ENCODE measurements around the gene HNRNPAB.

The HNRNPAB gene

DNA sequence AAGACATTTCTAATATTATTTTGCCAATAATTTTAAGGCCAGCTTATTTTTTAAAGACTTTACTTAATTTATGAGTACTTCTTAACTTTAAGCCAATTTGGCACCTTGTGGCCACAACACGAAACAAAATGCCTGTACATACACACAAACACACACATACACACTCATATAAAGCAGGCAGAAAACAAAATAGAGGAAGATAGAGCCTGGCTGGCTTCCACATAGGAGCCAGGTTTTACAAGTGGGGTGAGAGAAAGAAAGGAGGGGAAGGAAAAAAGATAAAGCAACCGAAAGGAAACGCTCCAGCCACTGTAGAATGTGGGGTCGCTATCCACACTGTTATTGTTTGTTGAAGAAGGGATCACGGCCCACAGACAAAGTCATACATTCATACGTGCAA, 27.5 kb upstream of the HNRNPAB start:
- TF ChIP-seq NFIC (IDR thresholded peaks at IDR 0.05) = no peak
- TF ChIP-seq TAF1 (IDR thresholded peaks at IDR 0.05; ENCODE audit: low read depth) = no peak
- TF ChIP-seq EP300 (IDR thresholded peaks at IDR 0.05; ENCODE audit: borderline replicate concordance) = no peak
- TF ChIP-seq CEBPB (IDR thresholded peaks at IDR 0.05) = no peak
- no peak for TF ChIP-seq RAD21 (IDR thresholded peaks at IDR 0.05; ENCODE audit: low read depth)

DNA sequence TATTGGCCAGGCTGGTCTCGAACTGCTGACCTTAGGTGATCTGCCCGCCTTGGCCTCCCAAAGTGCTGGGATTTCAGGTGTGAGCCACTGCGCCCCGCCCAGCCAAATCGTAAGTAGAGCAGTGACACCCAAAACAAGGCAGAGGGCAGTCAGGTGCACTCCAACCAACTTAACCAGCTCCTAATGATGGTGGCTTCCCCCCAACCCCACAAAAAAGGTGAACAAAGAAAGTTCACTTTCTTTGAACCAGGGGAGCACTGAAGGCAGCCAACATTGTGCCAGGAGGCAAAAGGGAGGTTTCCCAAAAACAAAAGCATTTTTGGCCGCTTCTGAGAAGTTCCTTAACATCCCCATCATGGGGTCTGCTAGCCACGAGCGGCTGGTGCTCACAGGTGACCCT, 26.8 kb upstream of the HNRNPAB start:
- no peak for TF ChIP-seq CEBPB (IDR thresholded peaks at IDR 0.05)

DNA sequence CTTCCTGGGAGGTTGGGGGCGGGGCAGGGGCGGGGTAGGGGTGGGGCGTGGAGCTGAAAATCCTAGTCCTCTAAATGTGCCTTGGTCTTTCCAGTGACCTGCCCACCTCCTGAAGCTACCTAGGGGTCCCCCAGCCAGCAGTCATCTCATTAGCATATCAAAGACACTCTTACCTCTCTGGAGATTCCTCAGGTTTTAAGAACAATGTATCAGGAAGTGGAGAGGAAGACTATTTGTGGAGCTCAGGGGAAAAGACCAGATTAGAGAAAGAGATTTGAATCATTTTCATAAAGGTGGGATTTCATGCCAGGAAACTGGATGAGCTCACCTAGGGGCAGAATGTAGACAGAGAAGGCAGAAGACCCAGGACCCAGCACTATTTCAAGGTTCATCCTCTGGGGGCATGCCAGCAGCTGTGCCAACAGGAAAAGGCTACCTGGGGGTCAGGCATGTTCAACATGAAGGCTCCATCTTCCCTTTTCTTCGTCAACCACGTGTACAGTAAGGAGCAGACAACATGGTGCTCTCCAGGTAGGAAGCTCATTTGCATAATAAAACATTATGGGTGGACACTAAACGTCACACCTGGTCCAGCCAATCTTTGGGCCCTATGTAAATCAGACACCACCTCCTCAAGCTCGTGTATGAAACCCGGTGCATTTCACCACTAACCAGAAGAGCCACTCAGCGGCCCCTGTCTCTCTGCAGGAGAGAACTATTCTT, 24.0 kb upstream of the HNRNPAB start:
- TF ChIP-seq TAF1 (IDR thresholded peaks at IDR 0.05; ENCODE audit: low read depth) (no peak), NFIC (IDR thresholded peaks at IDR 0.05) (no peak), EP300 (IDR thresholded peaks at IDR 0.05; ENCODE audit: borderline replicate concordance) (no peak), YY1 (IDR thresholded peaks at IDR 0.05; ENCODE audit: low read depth) (0 out of 2 replicates have a peak, but pooled peaks have one; percentile 13), EGR1 (IDR thresholded peaks at IDR 0.05) (no peak), TCF12 (IDR thresholded peaks at IDR 0.05; ENCODE audit: low read depth) (no peak), TEAD4 (IDR thresholded peaks at IDR 0.05) (no peak), FOXM1 (IDR thresholded peaks at IDR 0.05; ENCODE audit: borderline replicate concordance, low read depth) (no peak), CEBPB (IDR thresholded peaks at IDR 0.05) (no peak), ZBTB7A (IDR thresholded peaks at IDR 0.05; ENCODE audit: low read depth) (no peak), CREB1 (IDR thresholded peaks at IDR 0.05; ENCODE audit: low read depth) (no peak), RAD21 (IDR thresholded peaks at IDR 0.05; ENCODE audit: low read depth) (no peak)
- TF ChIP-seq, protein P1, sequence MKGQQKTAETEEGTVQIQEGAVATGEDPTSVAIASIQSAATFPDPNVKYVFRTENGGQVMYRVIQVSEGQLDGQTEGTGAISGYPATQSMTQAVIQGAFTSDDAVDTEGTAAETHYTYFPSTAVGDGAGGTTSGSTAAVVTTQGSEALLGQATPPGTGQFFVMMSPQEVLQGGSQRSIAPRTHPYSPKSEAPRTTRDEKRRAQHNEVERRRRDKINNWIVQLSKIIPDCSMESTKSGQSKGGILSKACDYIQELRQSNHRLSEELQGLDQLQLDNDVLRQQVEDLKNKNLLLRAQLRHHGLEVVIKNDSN (IDR thresholded peaks at IDR 0.05) = no peak
- TF ChIP-seq, protein P2, sequence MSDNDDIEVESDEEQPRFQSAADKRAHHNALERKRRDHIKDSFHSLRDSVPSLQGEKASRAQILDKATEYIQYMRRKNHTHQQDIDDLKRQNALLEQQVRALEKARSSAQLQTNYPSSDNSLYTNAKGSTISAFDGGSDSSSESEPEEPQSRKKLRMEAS (IDR thresholded peaks at IDR 0.05) = peak; percentile 66
- TF ChIP-seq, protein P3, sequence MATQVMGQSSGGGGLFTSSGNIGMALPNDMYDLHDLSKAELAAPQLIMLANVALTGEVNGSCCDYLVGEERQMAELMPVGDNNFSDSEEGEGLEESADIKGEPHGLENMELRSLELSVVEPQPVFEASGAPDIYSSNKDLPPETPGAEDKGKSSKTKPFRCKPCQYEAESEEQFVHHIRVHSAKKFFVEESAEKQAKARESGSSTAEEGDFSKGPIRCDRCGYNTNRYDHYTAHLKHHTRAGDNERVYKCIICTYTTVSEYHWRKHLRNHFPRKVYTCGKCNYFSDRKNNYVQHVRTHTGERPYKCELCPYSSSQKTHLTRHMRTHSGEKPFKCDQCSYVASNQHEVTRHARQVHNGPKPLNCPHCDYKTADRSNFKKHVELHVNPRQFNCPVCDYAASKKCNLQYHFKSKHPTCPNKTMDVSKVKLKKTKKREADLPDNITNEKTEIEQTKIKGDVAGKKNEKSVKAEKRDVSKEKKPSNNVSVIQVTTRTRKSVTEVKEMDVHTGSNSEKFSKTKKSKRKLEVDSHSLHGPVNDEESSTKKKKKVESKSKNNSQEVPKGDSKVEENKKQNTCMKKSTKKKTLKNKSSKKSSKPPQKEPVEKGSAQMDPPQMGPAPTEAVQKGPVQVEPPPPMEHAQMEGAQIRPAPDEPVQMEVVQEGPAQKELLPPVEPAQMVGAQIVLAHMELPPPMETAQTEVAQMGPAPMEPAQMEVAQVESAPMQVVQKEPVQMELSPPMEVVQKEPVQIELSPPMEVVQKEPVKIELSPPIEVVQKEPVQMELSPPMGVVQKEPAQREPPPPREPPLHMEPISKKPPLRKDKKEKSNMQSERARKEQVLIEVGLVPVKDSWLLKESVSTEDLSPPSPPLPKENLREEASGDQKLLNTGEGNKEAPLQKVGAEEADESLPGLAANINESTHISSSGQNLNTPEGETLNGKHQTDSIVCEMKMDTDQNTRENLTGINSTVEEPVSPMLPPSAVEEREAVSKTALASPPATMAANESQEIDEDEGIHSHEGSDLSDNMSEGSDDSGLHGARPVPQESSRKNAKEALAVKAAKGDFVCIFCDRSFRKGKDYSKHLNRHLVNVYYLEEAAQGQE (IDR thresholded peaks at IDR 0.05; ENCODE audit: low read depth) = no peak

DNA sequence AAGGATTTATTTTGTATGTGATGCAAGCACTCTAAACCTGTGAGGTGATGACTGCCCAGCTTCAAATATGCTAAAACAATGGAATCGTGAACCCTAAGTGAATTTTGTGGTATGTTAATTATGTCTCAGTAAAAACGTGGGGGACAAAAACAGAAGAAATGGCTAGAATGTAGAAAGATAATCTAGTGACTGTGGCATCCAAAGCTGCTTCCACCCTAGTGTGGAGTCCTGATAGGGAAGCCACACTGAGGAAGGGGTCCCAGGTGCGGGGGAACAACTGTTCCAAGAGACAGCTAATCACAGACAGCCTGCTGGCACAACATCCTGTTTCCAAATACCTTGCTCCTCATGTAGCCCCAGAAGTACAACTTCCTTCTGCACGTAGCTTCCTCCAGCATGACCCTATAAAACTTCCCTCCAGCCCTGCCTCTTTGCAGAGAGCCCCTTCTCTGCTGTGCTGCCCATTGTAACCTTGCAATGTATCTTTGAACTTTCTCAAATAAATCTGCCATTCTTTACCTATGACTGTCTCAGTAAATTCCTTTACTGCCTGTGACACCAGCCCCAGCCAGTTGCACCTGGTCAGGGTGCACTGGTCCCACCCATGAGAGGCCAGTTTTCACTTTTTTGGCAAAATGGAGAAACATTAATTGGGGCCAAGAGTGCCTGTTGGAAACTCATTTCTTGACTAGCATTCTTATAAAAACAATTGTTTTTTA, 22.0 kb upstream of the HNRNPAB start:
- no peak for TF ChIP-seq EP300 (IDR thresholded peaks at IDR 0.05; ENCODE audit: borderline replicate concordance)
- TF ChIP-seq TCF12 (IDR thresholded peaks at IDR 0.05; ENCODE audit: low read depth) = no peak
- no peak for TF ChIP-seq ZBTB7A (IDR thresholded peaks at IDR 0.05; ENCODE audit: low read depth)
- TF ChIP-seq FOXM1 (IDR thresholded peaks at IDR 0.05; ENCODE audit: borderline replicate concordance, low read depth) = no peak
- TF ChIP-seq CEBPB (IDR thresholded peaks at IDR 0.05) = no peak
- TF ChIP-seq TAF1 (IDR thresholded peaks at IDR 0.05; ENCODE audit: low read depth) = no peak

DNA sequence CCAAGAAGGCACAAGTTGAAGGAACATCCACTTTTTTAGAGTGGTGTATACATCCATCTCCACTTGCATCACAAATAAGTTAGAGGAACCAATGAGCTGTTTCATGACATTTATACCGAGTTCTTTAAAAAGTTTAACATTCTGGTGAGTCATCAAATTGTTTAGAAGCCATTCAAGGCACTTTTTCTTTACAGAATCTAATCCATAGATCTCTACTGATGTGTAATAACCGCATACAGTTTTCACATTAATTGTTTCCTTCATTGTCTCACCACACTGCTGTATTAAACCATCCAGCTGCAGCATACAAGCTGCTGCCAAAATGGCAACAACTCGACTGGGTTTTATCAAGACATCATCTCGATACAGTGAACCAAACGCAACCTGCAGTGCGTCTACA, 17.9 kb upstream of the HNRNPAB start:
- no peak for TF ChIP-seq NFIC (IDR thresholded peaks at IDR 0.05)
- TF ChIP-seq YY1 (IDR thresholded peaks at IDR 0.05; ENCODE audit: low read depth) = no peak
- TF ChIP-seq EGR1 (IDR thresholded peaks at IDR 0.05) = no peak
- TF ChIP-seq, protein P1 (IDR thresholded peaks at IDR 0.05) = no peak
- no peak for TF ChIP-seq TEAD4 (IDR thresholded peaks at IDR 0.05)
- no peak for TF ChIP-seq EP300 (IDR thresholded peaks at IDR 0.05; ENCODE audit: borderline replicate concordance)
- TF ChIP-seq, protein P3 (IDR thresholded peaks at IDR 0.05; ENCODE audit: low read depth) = no peak
- TF ChIP-seq TAF1 (IDR thresholded peaks at IDR 0.05; ENCODE audit: low read depth) = no peak
- TF ChIP-seq TCF12 (IDR thresholded peaks at IDR 0.05; ENCODE audit: low read depth) = no peak
- no peak for TF ChIP-seq FOXM1 (IDR thresholded peaks at IDR 0.05; ENCODE audit: borderline replicate concordance, low read depth)

DNA sequence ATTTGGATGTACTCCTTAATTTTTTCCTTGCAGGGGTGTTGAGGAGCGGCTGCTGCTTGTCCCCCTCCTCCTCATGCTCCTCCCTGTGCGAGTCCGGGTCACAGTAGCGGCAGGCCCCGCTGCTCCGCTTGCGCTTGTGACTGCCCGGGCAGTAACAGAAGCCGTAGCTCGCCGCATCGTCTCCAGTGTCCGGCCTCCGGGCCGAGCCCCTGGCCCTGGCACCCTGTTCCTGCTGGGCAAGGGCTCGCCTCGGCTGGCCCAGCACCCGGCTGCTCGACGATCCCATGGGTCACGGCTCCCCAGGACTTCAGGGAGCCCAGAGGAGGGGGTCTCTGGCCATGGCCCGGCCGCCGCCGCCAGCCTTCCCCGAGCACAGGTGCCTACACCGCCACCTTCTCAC, 17.3 kb upstream of the HNRNPAB start, which contains the start of gene GMCL2:
TSS of gene GMCL2 (minus strand) at position 358 of the 400 bp plus-strand sequence. CDS start at position 286, 72 bp downstream.
- TF ChIP-seq EGR1 (IDR thresholded peaks at IDR 0.05) = no peak
- TF ChIP-seq TCF12 (IDR thresholded peaks at IDR 0.05; ENCODE audit: low read depth) = no peak
- no peak for TF ChIP-seq CREB1 (IDR thresholded peaks at IDR 0.05; ENCODE audit: low read depth)
- no peak for TF ChIP-seq RAD21 (IDR thresholded peaks at IDR 0.05; ENCODE audit: low read depth)
- no peak for TF ChIP-seq TEAD4 (IDR thresholded peaks at IDR 0.05)
- no peak for TF ChIP-seq CEBPB (IDR thresholded peaks at IDR 0.05)
- TF ChIP-seq, protein P3 (IDR thresholded peaks at IDR 0.05; ENCODE audit: low read depth) = no peak
- TF ChIP-seq EP300 (IDR thresholded peaks at IDR 0.05; ENCODE audit: borderline replicate concordance) = no peak
- no peak for TF ChIP-seq TAF1 (IDR thresholded peaks at IDR 0.05; ENCODE audit: low read depth)
- TF ChIP-seq, protein P1 (IDR thresholded peaks at IDR 0.05) = no peak
- TF ChIP-seq, protein P2 (IDR thresholded peaks at IDR 0.05) = no peak
- TF ChIP-seq YY1 (IDR thresholded peaks at IDR 0.05; ENCODE audit: low read depth) = no peak
- no peak for TF ChIP-seq FOXM1 (IDR thresholded peaks at IDR 0.05; ENCODE audit: borderline replicate concordance, low read depth)
- no peak for TF ChIP-seq NFIC (IDR thresholded peaks at IDR 0.05)
- no peak for TF ChIP-seq ZBTB7A (IDR thresholded peaks at IDR 0.05; ENCODE audit: low read depth)

Measured in Ishikawa (cell line).